GM12878 (cell line): ENCODE measurements around the gene EPB41. TPM values are rescaled to one million over a fixed set of nuclear protein-coding genes. Genes with fewer than 3 reads are reported as not detected.

ENCODE experiments used
- BRCA1 ChIP-seq: IDR thresholded peaks from 2 replicates; pipeline ENCODE4 v1.6.1; 2011; ENCODE audit warnings: low read depth, low read length, improper control_type of control experiment
- HCFC1 ChIP-seq: fragments of 150-350 bp; IDR thresholded peaks from 2 replicates; pipeline ENCODE4 v1.6.1; 2014; ENCODE audit warnings: low read length
- MXI1 ChIP-seq: fragments of 150-350 bp; IDR thresholded peaks from 2 replicates; pipeline ENCODE4 v1.6.1; 2011; ENCODE audit warnings: low read depth, mild to moderate bottlenecking, inconsistent platforms, low read length, improper control_type of control experiment
- MYC ChIP-seq: IDR thresholded peaks from 2 replicates; pipeline ENCODE4 v1.6.1; 2011; ENCODE audit warnings: mild to moderate bottlenecking, low read length, moderate library complexity, inconsistent platforms; ENCODE audit not compliant: insufficient read depth, insufficient replicate concordance, insufficient read length, severe bottlenecking
- PAX8 ChIP-seq: fragments of 450-650 bp; IDR thresholded peaks from 2 replicates; pipeline ENCODE4 v1.6.1; 2017; ENCODE audit warnings: mild to moderate bottlenecking, moderate library complexity
- RCOR1 ChIP-seq: conservative IDR thresholded peaks from 2 replicates; pipeline ENCODE4 v1.6.1; 2012; ENCODE audit warnings: low read depth, low read length, improper control_type of control experiment
- SUPT20H ChIP-seq: IDR thresholded peaks from 2 replicates; pipeline ENCODE4 v1.6.1; 2011; ENCODE audit warnings: low read depth, mild to moderate bottlenecking, low read length, moderate library complexity, borderline replicate concordance; ENCODE audit not compliant: control insufficient read depth
- polyA plus RNA-seq, 11 experiments: library from polyadenylated mRNA; depleted of rRNA in 4 of 11; unstranded in 6 of 11; stranded (reverse) in 5 of 11; fragments of >200 nt; fragmentation: Nextera tagmentation in 4 of 11; fragmentation: Illumina TruSeq in 1 of 11; extraction: Ambion mirVana in 4 of 11; extraction: Trizol in 1 of 11; gene quantifications; 1 replicate in 1 of 11; 2 replicates in 10 of 11; pipeline versions ENCODE4 v1.2.1 to v1.2.3, GENCODE V29; 2011 to 2016; ENCODE audit warnings: inconsistent platforms in 2 of 11, missing spikeins in 2 of 11, low read depth in 1 of 11
- total RNA-seq, 4 experiments: library from RNA; depleted of rRNA in 3 of 4; stranded (reverse); fragments of >200 nt in 3 of 4; fragmentation: Illumina TruSeq in 1 of 4; extraction: Trizol in 1 of 4; gene quantifications; 2 replicates each; pipeline versions ENCODE4 v1.2.1 to v1.2.3, GENCODE V29; 2013 to 2021
- TF ChIP-seq, protein P1 (sequence below): fragments of 450-650 bp; IDR thresholded peaks from 2 replicates; pipeline ENCODE4 v1.6.1; 2016; ENCODE audit warnings: mild to moderate bottlenecking, moderate library complexity, borderline replicate concordance
- TF ChIP-seq, protein P2 (sequence below): IDR thresholded peaks from 2 replicates; pipeline ENCODE4 v1.6.1; 2012; ENCODE audit warnings: low read depth, low read length, improper control_type of control experiment
- TF ChIP-seq, protein P3 (sequence below): IDR thresholded peaks from 2 replicates; pipeline ENCODE4 v1.6.1; 2012; ENCODE audit warnings: low read length, inconsistent platforms

The EPB41 gene
- total and polyA plus RNA-seq, 10 of the 15 experiments (the other 5 are each of a cell fraction or from before 2014, with no cell fraction given), result 1.1 to 77.6 (median 58.8) TPM

DNA sequence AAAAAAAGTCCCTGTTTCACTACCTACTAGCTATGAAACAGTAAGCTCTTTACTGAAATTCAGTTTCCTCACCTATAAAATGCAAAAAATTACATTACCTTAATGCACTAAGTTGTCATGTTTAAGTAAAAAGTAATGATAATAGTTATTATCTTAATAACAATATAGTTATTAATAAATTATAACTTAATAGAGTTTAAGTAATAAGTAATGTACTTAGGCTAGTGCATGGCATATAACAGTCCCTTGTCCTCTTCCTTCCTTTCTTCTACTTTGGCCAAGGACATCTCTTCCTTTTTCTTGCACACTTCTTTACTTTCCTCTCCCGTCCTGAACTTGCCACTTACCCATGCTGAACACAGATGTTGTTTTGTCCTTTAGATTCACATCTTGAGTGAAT is 200.3 kb downstream of the EPB41 start (continued):
- TF ChIP-seq, protein P1, sequence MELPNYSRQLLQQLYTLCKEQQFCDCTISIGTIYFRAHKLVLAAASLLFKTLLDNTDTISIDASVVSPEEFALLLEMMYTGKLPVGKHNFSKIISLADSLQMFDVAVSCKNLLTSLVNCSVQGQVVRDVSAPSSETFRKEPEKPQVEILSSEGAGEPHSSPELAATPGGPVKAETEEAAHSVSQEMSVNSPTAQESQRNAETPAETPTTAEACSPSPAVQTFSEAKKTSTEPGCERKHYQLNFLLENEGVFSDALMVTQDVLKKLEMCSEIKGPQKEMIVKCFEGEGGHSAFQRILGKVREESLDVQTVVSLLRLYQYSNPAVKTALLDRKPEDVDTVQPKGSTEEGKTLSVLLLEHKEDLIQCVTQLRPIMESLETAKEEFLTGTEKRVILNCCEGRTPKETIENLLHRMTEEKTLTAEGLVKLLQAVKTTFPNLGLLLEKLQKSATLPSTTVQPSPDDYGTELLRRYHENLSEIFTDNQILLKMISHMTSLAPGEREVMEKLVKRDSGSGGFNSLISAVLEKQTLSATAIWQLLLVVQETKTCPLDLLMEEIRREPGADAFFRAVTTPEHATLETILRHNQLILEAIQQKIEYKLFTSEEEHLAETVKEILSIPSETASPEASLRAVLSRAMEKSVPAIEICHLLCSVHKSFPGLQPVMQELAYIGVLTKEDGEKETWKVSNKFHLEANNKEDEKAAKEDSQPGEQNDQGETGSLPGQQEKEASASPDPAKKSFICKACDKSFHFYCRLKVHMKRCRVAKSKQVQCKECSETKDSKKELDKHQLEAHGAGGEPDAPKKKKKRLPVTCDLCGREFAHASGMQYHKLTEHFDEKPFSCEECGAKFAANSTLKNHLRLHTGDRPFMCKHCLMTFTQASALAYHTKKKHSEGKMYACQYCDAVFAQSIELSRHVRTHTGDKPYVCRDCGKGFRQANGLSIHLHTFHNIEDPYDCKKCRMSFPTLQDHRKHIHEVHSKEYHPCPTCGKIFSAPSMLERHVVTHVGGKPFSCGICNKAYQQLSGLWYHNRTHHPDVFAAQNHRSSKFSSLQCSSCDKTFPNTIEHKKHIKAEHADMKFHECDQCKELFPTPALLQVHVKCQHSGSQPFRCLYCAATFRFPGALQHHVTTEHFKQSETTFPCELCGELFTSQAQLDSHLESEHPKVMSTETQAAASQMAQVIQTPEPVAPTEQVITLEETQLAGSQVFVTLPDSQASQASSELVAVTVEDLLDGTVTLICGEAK, result no peak
- TF ChIP-seq MYC (no peak), BRCA1 (no peak), SUPT20H (no peak), PAX8 (no peak), HCFC1 (no peak), RCOR1 (no peak), MXI1 (no peak)
- TF ChIP-seq, protein P2, sequence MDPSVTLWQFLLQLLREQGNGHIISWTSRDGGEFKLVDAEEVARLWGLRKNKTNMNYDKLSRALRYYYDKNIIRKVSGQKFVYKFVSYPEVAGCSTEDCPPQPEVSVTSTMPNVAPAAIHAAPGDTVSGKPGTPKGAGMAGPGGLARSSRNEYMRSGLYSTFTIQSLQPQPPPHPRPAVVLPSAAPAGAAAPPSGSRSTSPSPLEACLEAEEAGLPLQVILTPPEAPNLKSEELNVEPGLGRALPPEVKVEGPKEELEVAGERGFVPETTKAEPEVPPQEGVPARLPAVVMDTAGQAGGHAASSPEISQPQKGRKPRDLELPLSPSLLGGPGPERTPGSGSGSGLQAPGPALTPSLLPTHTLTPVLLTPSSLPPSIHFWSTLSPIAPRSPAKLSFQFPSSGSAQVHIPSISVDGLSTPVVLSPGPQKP, result no peak
- TF ChIP-seq, protein P3, sequence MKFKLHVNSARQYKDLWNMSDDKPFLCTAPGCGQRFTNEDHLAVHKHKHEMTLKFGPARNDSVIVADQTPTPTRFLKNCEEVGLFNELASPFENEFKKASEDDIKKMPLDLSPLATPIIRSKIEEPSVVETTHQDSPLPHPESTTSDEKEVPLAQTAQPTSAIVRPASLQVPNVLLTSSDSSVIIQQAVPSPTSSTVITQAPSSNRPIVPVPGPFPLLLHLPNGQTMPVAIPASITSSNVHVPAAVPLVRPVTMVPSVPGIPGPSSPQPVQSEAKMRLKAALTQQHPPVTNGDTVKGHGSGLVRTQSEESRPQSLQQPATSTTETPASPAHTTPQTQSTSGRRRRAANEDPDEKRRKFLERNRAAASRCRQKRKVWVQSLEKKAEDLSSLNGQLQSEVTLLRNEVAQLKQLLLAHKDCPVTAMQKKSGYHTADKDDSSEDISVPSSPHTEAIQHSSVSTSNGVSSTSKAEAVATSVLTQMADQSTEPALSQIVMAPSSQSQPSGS, result no peak
